Right ventricle myocardium inferior (tissue), 1 donor: ENCODE measurements around the gene NFE2. TPM values are rescaled to one million over a fixed set of nuclear protein-coding genes. Genes with fewer than 3 reads are reported as not detected.
A peak's percentile ranks its signal among the peaks of the same experiment; 100 is the strongest.
"Not testable (repeated sequence)": the region's sequence is repeated elsewhere in the genome, so short reads cannot be mapped to it uniquely, and the experiment has no call there.

Experiments
- ATAC-seq: fragments of 200-7000 bp; cut with Tn5 transposase; one replicate; pipeline ENCODE4 v1.9.1; 2020; ENCODE audit warnings: mild to moderate bottlenecking, moderate library complexity
- DNase-seq: peaks from one replicate; pipeline ENCODE4 v3.0.0; 2021; ENCODE audit errors: missing footprints
- intact Hi-C: fragments of 100-400 bp; cut with DNase I; formaldehyde crosslinking; loops from one replicate; pipeline ENCODE4 v1.11.0; 2022
- long read RNA-seq: library from polyadenylated mRNA; unstranded; transcript quantifications from one replicate; pipeline ENCODE4 v2.0.0, GENCODE V29; 2021
- total RNA-seq: library from RNA; stranded (reverse); fragmentation: NEBNext Ultra II Directional; extraction: Animal tissue kit (Norgen Biotek cat#: 25700); gene quantifications from one replicate; pipeline ENCODE4 v1.2.1, GENCODE V29; 2021
- donor health status: DM: no; HTN: yes; CAD: no; lungs with severe emphysema.

Gene NFE2
- total RNA-seq = 1.1 TPM
- long read RNA-seq = 0 reads

- DNase-seq (peak; percentile 88), ATAC-seq (peak; percentile 54)
- intact Hi-C loops = no loop called here
Observed at GRCh38 chr12:54300732-54301427, at the start of gene NFE2. Gene NFE2 (minus strand): TSS chr12:54301015. CDS start chr12:54295248, 5,767 bp downstream.

DNA sequence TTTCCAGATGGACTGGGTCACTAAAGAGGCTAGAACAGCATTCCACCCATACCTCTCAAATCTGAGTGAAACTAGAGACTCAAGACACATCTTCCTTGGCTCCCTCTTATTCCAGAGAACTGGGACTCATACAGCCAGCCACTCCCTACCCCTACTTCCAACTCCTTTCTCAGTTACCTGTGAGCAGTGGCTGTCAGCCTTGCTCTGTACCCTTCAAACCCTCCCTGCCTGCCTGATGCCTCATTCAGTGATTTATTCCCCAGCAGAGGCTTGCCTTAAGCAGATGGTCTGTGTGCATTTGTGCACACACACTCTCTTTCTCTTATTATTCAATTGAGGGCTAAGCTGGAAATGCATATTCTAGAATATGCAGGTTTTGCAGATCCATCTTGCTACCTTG lies 48.9 kb upstream of the NFE2 start:
- intact Hi-C loops = no loop called here
- DNase-seq (no peak), ATAC-seq (no peak)

DNA sequence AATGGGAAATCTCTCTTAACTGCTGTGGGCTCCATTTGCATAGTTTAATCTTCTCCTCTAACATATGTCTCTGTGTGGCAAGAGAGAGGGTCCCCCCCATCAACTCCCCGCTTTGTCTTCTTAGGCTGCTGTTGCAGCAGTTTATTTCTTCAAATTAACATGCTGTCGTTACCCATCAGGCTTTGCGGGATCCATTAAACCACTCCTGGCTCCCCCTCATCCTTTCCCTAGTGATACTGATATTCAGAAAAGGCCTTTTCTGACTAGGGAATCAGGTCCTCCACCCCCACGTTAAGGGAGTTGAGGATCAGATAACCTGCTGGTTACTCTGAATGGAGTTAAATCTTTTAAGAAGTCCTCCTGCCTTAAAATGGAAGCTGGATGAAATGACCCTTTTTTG lies 48.2 kb upstream of the NFE2 start:
- ATAC-seq = no peak
- intact Hi-C loops = no loop called here
- no peak for DNase-seq

- ATAC-seq (no peak), DNase-seq (no peak)
- intact Hi-C loops = no loop called here
Observed at GRCh38 chr12:54341378-54342300, 40.8 kb upstream of the NFE2 start.

DNA sequence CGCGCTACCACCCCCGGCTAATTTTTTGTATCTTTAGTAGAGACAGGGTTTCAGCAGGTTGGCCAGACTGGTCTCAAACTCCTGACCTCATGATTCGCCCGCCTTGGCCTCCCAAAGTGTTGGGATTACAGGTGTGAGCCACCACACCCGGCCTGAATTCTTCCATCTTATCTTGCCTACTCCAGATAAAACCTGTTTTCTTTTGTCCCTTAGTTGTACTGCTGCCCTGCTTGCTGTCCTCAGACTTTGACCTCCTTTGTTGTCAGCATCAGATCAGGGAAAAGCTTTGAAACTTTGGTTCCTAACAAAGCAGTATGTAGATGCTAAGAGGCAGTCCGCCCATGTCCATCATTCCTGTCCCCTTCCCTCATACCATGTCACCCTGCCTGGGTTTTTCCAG lies 40.0 kb upstream of the NFE2 start:
- no peak for DNase-seq
- intact Hi-C loops = no loop called here
- no peak for ATAC-seq

- intact Hi-C loops = loop anchor here (2.0 kb wide), 1 partner anchor 20 kb away; no protein-coding TSS in a partner anchor
- ATAC-seq = no peak
- no peak for DNase-seq
Observed at GRCh38 chr12:54338698-54339296, 38.0 kb upstream of the NFE2 start.

GRCh38 chr12:54337854-54338650 lies 37.2 kb upstream of the NFE2 start:
- ATAC-seq (peak; percentile 56), DNase-seq (no peak)
- intact Hi-C loops = loop anchor here (2.0 kb wide), 1 partner anchor 21 kb away; no protein-coding TSS in a partner anchor

GRCh38 chr12:54337280-54337842 lies 36.5 kb upstream of the NFE2 start:
- DNase-seq (no peak), ATAC-seq (peak; percentile 62)
- intact Hi-C loops = no loop called here

DNA sequence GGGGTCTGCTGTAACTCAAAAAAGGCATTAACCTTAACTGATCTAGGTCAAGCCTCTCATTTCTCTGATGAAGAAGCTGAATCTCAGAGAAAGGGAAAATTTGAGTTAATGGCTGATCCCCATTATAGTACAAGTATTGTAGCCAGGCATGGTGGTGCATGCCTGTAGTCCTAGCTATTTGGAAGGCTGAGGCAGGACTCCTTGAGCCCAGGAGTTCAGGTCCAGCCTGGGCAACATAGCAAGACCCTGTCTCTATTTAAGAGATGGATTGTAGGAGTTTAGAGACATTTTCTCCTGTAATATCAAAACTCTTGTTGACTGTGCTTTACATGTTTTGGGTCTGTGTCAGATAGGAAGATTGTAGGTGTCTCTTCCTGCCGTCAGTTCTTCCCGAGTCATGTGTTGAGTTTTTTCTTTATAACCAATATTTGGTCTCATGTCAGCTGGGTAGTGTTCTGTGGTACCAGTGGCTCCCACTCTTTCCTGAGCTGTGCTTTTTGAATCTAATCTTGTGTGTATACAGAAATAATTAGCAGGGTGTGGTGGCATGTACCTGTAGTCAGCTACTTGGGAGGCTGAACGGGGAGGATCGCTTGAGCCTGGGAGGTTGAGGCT lies 32.7 kb upstream of the NFE2 start:
- ATAC-seq = no peak
- no peak for DNase-seq
- intact Hi-C loops = no loop called here

DNA sequence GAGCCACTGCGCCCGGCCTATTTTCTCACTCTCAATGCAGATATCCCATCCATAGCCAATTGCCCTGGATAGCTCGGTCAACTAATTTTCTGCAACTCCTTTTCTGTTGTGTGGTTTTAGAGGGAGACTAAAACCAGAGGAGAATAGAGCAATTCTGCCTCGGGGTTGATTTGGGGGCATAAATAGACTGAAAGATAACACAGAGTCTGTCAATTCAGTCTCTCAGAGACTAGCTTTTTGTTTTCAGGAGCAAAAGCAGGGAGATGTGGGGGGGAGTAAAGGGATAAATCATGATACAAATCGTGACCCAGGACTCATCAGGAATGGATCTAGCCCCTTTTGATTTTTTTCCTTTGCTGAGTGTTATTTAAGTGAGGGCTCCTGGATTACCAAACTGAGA lies 30.6 kb upstream of the NFE2 start:
- no peak for DNase-seq
- intact Hi-C loops = no loop called here
- no peak for ATAC-seq

DNA sequence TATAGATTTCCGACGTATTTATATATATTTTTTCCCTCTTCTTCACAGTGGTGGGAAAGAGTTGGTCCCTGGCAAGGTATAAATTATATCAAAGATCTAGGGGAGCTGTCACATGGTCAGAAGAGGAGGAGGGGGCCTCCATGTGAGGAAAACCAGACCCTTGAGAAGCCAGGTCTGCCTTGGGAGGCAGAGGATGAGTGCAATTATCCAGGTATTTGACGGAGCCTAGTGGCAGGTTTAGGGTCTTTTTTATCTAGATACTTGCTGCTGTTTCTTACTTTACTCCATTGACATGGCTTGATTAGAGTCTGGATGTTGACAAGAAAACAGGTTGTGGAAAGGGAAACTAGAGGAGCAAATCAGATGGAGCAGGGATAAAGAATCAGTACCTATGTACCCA lies 29.6 kb upstream of the NFE2 start:
- intact Hi-C loops = no loop called here
- DNase-seq (no peak), ATAC-seq (no peak)

DNA sequence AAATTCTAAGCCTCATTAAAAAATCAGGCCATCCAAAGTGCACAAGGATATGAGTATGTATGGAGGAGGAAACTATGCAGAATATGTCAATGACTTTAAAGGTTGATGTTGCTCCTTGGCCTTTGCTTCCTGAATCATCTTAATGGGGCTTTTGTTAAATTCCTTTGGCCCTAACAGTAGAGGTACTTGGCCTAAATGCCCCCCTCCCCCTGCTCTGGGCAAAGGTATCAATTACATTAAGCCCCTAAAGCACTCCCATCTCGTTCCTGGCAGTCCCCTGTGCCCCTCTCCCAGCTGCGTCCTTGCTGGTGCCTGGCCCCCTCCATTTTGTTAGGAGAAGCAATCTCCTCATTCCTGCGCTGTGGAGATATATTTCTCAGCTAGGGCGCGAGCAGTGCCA lies 28.9 kb upstream of the NFE2 start:
- DNase-seq = no peak
- ATAC-seq = no peak
- intact Hi-C loops = no loop called here

DNA sequence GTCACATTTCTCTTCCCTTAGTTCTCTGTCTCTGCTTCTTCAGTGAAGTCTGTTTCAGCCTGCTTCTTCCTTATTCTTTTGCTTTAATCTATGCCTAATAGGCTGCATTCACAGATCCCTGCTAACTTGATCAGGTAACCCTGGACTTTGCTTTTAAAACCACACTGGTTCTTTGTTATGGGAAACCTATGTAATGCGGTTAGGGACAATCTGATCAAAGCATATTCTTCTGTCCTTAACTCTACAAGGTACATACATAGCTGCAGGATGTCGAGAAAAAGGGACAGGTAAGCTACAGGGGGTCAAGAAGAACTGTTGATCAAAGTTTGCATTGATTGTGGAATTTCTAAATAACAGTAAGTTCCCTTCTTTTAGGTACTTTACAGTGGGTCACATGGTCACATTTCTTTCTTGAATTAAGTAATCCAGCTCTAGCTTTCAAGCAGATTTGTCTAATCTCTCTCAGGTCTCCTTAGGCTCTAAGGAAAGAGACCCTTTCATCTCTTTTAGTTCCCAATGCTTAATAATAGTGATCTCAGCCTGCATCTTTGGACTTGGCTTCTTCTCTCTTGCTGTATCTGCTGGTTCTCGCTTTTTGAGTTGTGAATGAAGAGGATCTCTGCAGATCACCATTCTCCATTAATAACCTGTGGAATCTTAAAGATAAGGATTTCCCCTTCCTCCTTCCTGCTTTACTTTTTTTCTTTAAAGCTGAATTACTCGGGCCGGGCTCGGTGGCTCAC lies 28.0 kb upstream of the NFE2 start:
- DNase-seq (no peak), ATAC-seq (no peak)
- intact Hi-C loops = no loop called here

DNA sequence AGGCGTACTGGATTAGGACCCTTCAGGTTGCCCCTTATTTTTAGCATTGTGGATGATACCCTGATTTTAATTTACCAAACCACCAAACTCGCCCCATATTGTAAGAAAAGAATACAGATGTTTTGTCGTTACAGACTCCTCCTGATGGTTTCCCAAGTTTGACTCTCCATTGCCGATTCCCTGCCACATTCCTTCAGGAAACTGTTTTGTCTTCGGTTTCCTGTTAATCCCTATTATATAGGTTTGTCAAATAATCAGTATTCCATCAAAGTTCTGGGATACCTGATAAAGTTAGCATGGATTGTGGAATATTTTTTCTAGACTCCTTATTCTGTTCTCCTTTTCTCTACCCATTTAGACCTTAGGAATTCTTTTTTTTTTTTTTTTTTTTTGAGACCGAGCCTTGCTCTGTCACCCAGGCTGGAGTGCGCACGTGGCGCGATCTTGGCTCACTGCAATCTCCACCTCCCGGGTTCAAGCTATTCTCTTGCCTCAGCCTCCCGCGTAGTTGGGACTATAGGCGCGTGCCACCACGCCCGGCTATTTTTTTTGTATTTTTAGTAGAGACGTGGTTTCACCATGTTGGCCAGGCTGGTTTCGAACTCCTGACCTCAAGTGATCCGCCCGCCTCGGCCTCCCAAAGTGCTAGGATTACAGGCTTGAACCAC lies 24.8 kb upstream of the NFE2 start:
- not testable (repeated sequence) for ATAC-seq, DNase-seq
- intact Hi-C loops = loop anchor here (1.0 kb wide), 1 partner anchor 44 kb away; no protein-coding TSS in a partner anchor

DNA sequence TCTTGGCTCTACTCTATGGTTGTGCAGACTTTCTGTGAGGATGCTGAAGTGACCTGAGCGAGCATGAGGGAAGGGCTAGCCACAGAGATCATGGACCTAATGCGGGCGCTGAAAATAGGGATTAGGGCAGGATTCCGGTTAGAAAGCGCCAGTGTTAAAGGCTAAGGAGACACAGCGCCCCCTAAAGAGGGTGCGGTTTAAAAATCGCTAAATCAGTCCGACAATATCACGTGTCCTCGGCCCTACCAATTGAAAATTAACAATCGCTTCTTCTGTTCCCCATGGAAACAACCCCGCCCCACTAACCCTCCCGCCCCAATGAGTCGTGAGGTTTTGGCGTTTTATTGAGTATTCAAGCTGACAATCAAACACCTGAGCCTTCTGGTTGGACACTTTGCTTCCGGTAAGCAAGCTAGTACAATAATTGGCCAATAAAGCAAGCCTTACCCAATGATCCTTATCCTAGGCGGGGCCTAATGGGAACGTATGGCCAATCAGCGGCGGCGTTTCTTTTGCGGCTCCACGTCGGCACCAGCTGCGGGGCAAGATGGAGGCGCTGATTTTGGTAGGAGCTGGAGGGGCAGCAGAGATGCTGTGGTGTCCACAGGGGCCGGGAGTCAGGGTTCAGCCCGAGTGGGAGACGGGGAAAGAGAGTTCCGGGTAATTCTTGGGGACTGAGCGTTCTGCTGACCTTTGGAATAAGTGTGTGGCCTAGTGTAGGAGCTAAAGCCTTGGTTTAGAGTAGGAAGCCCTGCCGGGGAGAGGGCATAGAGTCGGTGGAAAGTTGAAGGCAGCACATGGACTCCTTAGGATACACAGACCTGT lies 24.0 kb upstream of the NFE2 start, which contains the start of gene COPZ1:
TSS of gene COPZ1 (plus strand) at position 515 of the 825 bp plus-strand sequence. CDS start at position 548, 33 bp downstream.
- intact Hi-C loops = loop anchor here (1.0 kb wide), 1 partner anchor 44 kb away; no protein-coding TSS in a partner anchor

DNA sequence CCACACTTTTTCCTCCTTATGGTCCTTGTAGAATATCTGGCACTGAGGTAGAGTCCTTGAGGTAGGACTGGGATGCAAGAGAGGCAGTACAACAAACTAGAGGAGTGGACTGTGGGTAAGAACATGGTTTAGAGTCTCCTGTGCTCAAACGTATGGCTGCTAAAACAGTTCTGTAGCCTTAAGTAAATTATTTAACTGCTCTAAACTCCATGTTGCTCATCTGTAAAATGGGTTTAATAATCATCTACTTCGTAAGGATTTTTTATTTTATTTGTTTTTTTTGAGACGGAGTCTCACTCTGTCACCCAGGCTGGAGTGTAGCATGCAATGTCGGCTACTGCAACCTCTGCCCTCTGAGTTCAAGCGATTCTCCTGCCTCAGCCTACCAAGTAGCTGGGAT lies 20.5 kb upstream of the NFE2 start:
- ATAC-seq = no peak
- intact Hi-C loops = no loop called here
- DNase-seq = no peak

More for the DNA sequence above, 24.0 kb upstream of the NFE2 start, which contains the start of gene COPZ1:
- peak; percentile 98 for ATAC-seq
- peak; percentile 96 for DNase-seq
